ENCODE data around the gene TNS4. TPM values are rescaled to one million over a fixed set of nuclear protein-coding genes. Genes with fewer than 3 reads are reported as not detected.

Gene TNS4
- total RNA-seq, 1 donor from 2014 or later: not detected

DNA sequence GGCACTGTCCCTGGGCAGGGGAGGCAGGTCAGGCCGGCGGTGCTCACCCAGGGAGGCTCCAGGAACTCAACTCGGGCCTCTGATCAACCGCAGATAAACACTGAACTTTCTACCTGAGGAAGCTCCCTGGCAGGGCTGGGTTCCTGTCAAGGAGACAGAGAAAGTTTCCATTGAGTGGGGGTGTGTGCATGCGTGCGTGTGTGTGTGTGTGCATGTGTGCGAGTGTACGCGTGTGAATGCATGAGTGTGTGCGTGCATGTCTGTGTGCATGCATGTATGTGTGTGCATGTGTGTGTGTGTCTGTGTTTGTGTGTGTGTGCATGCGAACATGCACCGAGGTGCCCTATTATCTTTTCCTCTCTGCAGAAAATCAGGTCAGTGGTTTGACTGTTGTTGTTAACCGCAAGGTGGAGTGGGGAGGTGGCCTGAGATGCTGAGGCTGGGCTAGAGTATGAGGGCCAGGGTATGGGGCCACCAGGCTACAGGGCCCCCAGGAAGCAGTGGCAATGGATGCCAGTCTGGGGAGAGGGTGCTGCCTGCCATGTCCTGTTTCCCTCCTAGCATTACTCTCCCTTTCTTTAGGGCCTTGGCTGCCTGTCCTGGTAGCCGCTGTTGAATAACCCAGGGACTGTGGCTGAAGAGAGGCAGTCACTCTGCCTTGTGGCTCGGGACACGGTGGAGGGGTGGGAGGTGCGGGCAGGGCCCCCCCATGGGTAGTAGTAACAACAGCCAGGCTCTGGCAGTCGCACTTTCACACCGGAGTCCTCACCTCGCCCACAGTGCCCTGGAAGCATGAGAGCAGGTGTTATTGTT, 39.8 kb upstream of the TNS4 start:
- peaks cover 19% of the 10 kb centered on the region for H3K4me1 Mint-ChIP-seq
- no peak overlapping the region for H3K27ac Mint-ChIP-seq (ENCODE audit: unreplicated experiment)
- no peaks in the 10 kb centered on the region for H3K36me3 Mint-ChIP-seq (ENCODE audit: low read depth)
- H3K27me3 Mint-ChIP-seq (ENCODE audit: low read depth): peaks cover 1% of the 10 kb centered on the region
- no peaks in the 10 kb centered on the region for H3K9me3 Mint-ChIP-seq
- no peak for DNase-seq (ENCODE audit: low read depth, low spot score)
- H3K4me3 Mint-ChIP-seq: no peak overlapping the region
- TF ChIP-seq, protein P1, sequence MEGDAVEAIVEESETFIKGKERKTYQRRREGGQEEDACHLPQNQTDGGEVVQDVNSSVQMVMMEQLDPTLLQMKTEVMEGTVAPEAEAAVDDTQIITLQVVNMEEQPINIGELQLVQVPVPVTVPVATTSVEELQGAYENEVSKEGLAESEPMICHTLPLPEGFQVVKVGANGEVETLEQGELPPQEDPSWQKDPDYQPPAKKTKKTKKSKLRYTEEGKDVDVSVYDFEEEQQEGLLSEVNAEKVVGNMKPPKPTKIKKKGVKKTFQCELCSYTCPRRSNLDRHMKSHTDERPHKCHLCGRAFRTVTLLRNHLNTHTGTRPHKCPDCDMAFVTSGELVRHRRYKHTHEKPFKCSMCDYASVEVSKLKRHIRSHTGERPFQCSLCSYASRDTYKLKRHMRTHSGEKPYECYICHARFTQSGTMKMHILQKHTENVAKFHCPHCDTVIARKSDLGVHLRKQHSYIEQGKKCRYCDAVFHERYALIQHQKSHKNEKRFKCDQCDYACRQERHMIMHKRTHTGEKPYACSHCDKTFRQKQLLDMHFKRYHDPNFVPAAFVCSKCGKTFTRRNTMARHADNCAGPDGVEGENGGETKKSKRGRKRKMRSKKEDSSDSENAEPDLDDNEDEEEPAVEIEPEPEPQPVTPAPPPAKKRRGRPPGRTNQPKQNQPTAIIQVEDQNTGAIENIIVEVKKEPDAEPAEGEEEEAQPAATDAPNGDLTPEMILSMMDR (conservative IDR thresholded peaks at IDR 0.05): no peak

DNA sequence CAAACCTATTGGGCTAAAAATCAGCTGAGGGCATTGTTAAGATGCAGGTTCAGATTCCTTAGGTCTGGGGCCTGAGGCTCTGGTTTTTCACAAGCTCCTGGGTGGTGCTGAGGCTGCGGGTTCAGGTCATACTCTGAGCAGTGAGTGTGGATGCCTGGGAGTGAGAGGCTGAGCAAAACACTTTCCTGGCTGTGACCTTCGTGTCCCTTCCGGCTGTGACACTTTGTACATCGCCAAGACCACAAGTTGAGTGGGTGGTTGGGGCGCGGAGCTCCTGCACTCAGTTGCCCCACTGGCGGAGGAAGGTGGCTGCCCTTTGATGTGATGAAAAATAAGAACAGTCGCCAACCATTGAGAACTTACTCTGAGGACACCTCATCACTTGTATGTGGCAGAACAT, 39.0 kb upstream of the TNS4 start:
- TF ChIP-seq, protein P1 (conservative IDR thresholded peaks at IDR 0.05): no peak
- Mint-ChIP-seq H3K27ac (ENCODE audit: unreplicated experiment) (no peak overlapping the region), H3K9me3 (no peaks in the 10 kb centered on the region), H3K36me3 (ENCODE audit: low read depth) (no peaks in the 10 kb centered on the region), H3K27me3 (ENCODE audit: low read depth) (peaks cover 4% of the 10 kb centered on the region), H3K4me3 (no peak overlapping the region), H3K4me1 (peaks cover 22% of the 10 kb centered on the region)
- DNase-seq (ENCODE audit: low read depth, low spot score): no peak

DNA sequence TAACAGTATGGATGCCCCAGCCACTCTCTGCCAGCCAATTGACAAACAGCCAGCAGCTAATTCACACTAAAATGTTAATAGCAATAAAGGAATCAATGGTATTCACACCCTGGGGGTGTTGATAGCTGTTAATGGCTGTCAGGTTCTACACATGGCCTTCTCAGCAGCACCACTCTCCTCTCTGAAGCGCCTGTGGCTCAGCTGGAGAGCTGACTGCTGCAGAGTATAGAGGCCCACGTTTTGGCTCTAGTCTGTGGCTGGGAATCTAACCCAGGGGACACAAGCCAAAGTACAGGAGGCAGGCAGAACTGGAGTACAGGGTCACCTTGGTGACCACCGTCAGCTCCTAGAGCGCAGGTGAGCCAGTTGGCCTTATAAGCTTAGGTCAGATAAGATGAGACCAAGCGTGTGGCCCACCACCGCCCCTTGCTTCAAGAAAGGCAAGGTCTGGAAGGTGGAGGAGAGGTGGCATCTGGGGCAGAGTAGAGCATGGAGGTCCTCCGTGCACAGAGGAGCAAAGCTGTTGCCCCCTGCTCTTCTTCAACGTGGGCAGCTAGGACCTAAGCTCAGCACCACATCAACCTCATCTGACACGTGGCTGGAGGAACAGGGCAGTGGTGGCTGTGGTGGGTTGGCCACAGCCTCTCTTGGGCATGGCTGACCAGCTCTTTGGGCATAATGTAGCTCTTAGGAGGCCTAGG, 38.4 kb upstream of the TNS4 start:
- no peaks in the 10 kb centered on the region for H3K9me3 Mint-ChIP-seq
- H3K4me1 Mint-ChIP-seq: peaks cover 22% of the 10 kb centered on the region
- no peak overlapping the region for H3K4me3 Mint-ChIP-seq
- peaks cover 4% of the 10 kb centered on the region for H3K27me3 Mint-ChIP-seq (ENCODE audit: low read depth)
- no peak for DNase-seq (ENCODE audit: low read depth, low spot score)
- TF ChIP-seq, protein P1 (conservative IDR thresholded peaks at IDR 0.05): no peak
- H3K36me3 Mint-ChIP-seq (ENCODE audit: low read depth): no peaks in the 10 kb centered on the region
- H3K27ac Mint-ChIP-seq (ENCODE audit: unreplicated experiment): no peak overlapping the region

DNA sequence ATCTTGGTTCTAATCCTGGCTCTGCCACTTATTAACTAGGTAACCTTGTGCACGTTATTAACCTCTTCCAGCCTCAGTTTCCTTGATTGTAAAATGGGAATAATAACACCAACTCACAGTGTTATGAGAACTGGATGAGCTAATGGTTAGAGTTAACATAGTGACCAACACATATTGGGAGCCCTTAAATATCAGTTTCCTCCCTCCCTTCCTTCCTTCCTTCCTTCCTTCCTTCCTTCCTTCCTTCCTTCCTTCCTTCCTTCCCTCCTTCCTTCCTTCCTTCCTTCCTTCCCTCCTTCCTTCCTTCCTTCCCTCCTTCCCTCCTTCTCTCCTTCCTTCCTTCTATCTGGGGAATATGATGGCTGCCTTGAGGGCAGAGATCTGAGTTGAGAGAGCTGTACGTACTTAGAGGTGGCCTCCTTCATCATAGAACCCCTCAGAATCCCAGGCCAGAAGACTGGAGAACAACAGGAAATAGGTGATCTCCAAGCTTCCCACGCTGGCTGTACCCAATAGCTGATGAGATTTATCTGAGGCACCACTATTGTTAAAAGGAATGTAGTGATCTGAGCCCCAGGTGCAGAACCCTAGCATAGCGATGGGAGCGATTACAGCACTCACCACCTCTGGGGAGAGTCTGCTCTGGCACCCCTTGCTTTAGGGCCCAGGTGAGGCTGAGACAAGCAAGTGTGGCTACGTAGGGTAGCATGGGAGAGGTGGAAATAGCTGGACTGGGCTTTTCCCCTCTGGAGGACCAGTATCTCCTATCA, 37.7 kb upstream of the TNS4 start:
- Mint-ChIP-seq H3K9me3 (no peaks in the 10 kb centered on the region), H3K4me3 (no peak overlapping the region), H3K27ac (ENCODE audit: unreplicated experiment) (peak overlapping the region; percentile 35), H3K4me1 (peaks cover 20% of the 10 kb centered on the region), H3K36me3 (ENCODE audit: low read depth) (no peaks in the 10 kb centered on the region), H3K27me3 (ENCODE audit: low read depth) (peaks cover 7% of the 10 kb centered on the region)
- no peak for DNase-seq (ENCODE audit: low read depth, low spot score)
- TF ChIP-seq, protein P1 (conservative IDR thresholded peaks at IDR 0.05): no peak
